BLaER1 treated with 17β-estradiol and CSF1 and Interleukin-3, amounts not matched to agents 10 nM and 100 nM (cell line): Measurements from ENCODE around the gene HMBS.

Experiments used
- H3K27ac ChIP-seq, 11 experiments: shearing (Covaris generic); formaldehyde crosslinking; 2 replicates each; pipeline ENCODE4 v1.8.1; 2022
- H3K27me3 ChIP-seq, 11 experiments: shearing (Covaris generic); formaldehyde crosslinking; 2 replicates each; pipeline ENCODE4 v1.8.1; 2022
- H3K36me3 ChIP-seq, 11 experiments: shearing (Covaris generic); formaldehyde crosslinking; 2 replicates each; pipeline ENCODE4 v1.8.1; 2022
- H3K4me1 ChIP-seq, 10 experiments: shearing (Covaris generic); formaldehyde crosslinking; 2 replicates each; pipeline ENCODE4 v1.8.1; 2022
- H3K4me2 ChIP-seq, 11 experiments: shearing (Covaris generic); formaldehyde crosslinking; 2 replicates each; pipeline ENCODE4 v1.8.1; 2022
- H3K4me3 ChIP-seq, 10 experiments: shearing (Covaris generic); formaldehyde crosslinking; 2 replicates each; pipeline ENCODE4 v1.8.1; 2022
- H3K9ac ChIP-seq, 11 experiments: shearing (Covaris generic); formaldehyde crosslinking; 2 replicates each; pipeline ENCODE4 v1.8.1; 2022
- H3K9me3 ChIP-seq, 11 experiments: shearing (Covaris generic); formaldehyde crosslinking; replicated peaks in 1 of 11; 2 replicates each; pipeline ENCODE4 v1.8.1; 2022
- H4K20me1 ChIP-seq, 11 experiments: shearing (Covaris generic); formaldehyde crosslinking; 2 replicates each; pipeline ENCODE4 v1.8.1; 2022
- Cebpa-rat ChIP-seq, 11 experiments: shearing (Covaris generic); IDR thresholded peaks; 2 replicates each; pipeline ENCODE4 v1.8.1; 2022

The HMBS gene

GRCh38 chr11:119111361-119111925 is 26.8 kb downstream of the HMBS start:
- Histone ChIP-seq H3K9ac (no peak overlapping the region), H3K27ac (no peak overlapping the region), H3K4me3 (no peak overlapping the region), H3K36me3 (peaks cover 49 to 69% (median 66%) of the 10 kb centered on the region in 11 experiments), H3K9me3 (no peaks in the 10 kb centered on the region), H3K27me3 (no peaks in the 10 kb centered on the region), H3K4me1 (peaks cover 29 to 60% (median 46%) of the 10 kb centered on the region in 10 experiments), H4K20me1 (peaks cover 0 to 34% (median 3%) of the 10 kb centered on the region in 11 experiments; a peak in 7 of 22 replicates), H3K4me2 (peak overlapping the region in 2 of 11 experiments; percentile 91 to 97; a peak in 2 of 22 replicates)
- TF ChIP-seq Cebpa-rat (IDR thresholded peaks at IDR 0.05) = no peak

- peaks cover 24 to 57% (median 41%) of the 10 kb centered on the region in 10 experiments for H3K4me1 ChIP-seq
- H3K27me3 ChIP-seq = no peaks in the 10 kb centered on the region
- no peak overlapping the region for H3K4me2 ChIP-seq
- H3K9me3 ChIP-seq = no peaks in the 10 kb centered on the region
- no peak overlapping the region for H3K4me3 ChIP-seq
- peaks cover 0 to 34% (median 3%) of the 10 kb centered on the region in 11 experiments; a peak in 7 of 22 replicates for H4K20me1 ChIP-seq
- peak overlapping the region in 1 of 11 experiments; percentile 9; a peak in 2 of 22 replicates for H3K9ac ChIP-seq
- H3K36me3 ChIP-seq = peaks cover 57 to 79% (median 76%) of the 10 kb centered on the region in 11 experiments
- no peak for TF ChIP-seq Cebpa-rat (IDR thresholded peaks at IDR 0.05)
- no peak overlapping the region for H3K27ac ChIP-seq
Measured at GRCh38 chr11:119112314-119113020, 27.8 kb downstream of the HMBS start.

DNA sequence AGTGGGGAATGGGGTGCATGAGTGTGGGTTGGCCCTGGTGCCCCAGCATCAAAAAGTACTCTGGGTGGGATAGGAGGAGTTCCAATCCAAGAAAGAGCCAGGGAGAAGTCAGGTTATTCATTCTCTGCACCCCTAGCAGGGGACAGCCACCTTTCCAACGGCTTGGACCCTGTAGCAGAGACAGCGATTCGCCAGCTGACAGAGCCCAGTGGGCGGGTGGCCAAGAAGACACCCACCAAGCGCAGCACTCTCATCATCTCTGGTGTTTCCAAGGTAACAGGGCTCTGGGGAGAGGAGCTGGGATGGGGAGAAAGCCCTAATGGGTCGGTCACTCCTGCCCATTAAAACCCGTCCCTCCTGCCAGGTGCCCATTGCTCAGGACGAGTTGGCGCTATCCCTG is 29.0 kb downstream of the HMBS start:
- H3K9me3 ChIP-seq = no peaks in the 10 kb centered on the region
- H3K4me2 ChIP-seq = no peak overlapping the region
- H3K27ac ChIP-seq = no peak overlapping the region
- H4K20me1 ChIP-seq = peaks cover 0 to 29% (median 0%) of the 10 kb centered on the region in 11 experiments; a peak in 6 of 22 replicates
- no peak overlapping the region for H3K9ac ChIP-seq
- H3K27me3 ChIP-seq = no peaks in the 10 kb centered on the region
- H3K36me3 ChIP-seq = peaks cover 63 to 89% (median 83%) of the 10 kb centered on the region in 11 experiments
- no peak overlapping the region for H3K4me3 ChIP-seq
- peaks cover 15 to 51% (median 32%) of the 10 kb centered on the region in 10 experiments for H3K4me1 ChIP-seq
- TF ChIP-seq Cebpa-rat (IDR thresholded peaks at IDR 0.05) = no peak

DNA sequence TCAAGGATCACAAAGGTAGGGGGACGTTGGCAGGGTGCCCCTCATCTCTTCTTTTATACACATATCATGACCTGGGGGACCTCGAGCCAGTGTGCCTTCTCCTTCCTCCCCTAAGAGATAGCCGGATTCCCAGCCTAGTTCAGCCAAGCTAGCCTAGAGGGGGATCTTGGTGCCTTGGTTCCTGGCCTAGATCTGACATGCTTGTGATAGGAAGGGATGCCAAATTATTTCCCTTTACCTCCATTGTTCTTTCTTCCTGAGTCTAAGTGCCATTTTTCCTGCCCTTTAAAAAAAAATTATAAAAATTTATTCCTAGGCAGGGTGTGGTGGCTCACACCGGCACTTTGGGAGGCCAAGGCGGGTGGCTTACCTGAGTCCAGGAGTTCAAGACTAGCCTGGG is 29.7 kb downstream of the HMBS start:
- Histone ChIP-seq H3K36me3 (peaks cover 63 to 89% (median 83%) of the 10 kb centered on the region in 11 experiments), H3K27ac (no peak overlapping the region), H4K20me1 (peaks cover 0 to 22% (median 0%) of the 10 kb centered on the region in 11 experiments; a peak in 5 of 22 replicates), H3K4me3 (no peak overlapping the region), H3K9ac (no peak overlapping the region), H3K9me3 (no peaks in the 10 kb centered on the region), H3K4me2 (peak overlapping the region in 2 of 11 experiments; percentile 49 to 59; a peak in 2 of 22 replicates), H3K4me1 (peaks cover 9 to 45% (median 25%) of the 10 kb centered on the region in 10 experiments), H3K27me3 (no peaks in the 10 kb centered on the region)
- no peak for TF ChIP-seq Cebpa-rat (IDR thresholded peaks at IDR 0.05)

DNA sequence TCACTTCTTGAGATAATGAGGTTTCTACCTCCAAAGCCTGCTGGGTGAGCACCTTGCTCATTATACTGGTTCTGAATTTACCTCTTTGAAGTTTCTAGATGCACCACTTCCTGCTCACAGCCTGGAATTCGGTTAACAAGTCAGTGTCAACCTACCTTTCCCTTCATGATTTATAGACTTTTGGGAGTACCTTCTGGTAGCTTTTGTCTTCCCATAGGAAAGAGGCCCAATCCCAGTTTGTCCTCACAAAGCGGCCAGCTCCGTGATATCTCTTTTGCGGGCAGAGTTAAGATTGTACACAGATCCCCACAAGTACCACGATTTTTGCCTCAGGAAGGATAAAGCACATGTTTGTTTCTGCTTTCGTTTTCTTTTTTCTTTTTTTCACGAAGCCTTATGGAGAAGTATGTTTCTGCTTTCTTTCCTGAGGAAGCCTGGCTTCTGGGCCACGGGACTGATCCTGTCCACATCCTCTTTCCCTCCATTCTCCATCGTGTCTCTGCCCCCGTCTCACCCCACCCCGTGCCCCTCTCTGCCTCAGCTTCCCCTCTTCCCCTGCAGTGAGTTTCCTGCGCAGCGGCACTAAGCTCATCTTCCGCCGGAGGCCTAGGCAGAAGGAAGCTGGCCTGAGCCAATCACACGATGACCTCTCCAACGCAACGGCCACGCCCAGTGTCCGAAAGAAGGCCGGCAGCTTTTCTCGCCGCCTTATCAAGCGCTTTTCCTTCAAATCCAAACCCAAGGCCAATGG is 31.0 kb downstream of the HMBS start:
- H3K27me3 ChIP-seq = no peaks in the 10 kb centered on the region
- H3K27ac ChIP-seq = peak overlapping the region in 8 of 11 experiments; percentile 27 to 56 (median 48); a peak in 15 of 22 replicates
- no peak overlapping the region for H3K4me3 ChIP-seq
- H3K36me3 ChIP-seq = peaks cover 60 to 76% (median 74%) of the 10 kb centered on the region in 11 experiments
- no peaks in the 10 kb centered on the region for H3K9me3 ChIP-seq
- H4K20me1 ChIP-seq = peaks cover 0 to 11% (median 0%) of the 10 kb centered on the region in 11 experiments; a peak in 3 of 22 replicates
- H3K4me2 ChIP-seq = peak overlapping the region in 7 of 11 experiments; percentile 7 to 59 (median 49); a peak in 13 of 22 replicates
- H3K4me1 ChIP-seq = peaks cover 7 to 37% (median 20%) of the 10 kb centered on the region in 10 experiments
- H3K9ac ChIP-seq = peak overlapping the region in 9 of 11 experiments; percentile 10 to 33 (median 24); a peak in 3 of 22 replicates
- no peak for TF ChIP-seq Cebpa-rat (IDR thresholded peaks at IDR 0.05)

DNA sequence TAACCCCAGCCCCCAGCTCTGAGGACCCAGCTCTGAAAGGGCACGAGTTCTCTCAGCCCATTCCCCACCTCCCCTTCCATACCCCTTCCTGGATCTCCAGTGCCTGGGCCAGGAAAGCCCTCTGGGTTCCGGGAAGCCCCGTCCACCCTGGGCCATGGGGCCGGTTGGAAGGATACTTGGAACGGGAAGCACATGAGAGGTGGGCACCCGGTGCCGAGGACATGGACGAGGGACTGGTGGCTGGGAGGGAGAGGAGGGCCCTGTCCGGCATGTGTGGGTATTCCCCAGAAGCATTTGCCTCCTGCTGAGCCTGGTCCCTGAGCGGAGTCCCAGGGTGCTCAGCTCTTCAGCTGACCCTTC is 31.5 kb downstream of the HMBS start:
- Histone ChIP-seq H3K4me2 (peak overlapping the region in 3 of 11 experiments; percentile 49 to 59 (median 50); a peak in 6 of 22 replicates), H3K9ac (0 out of 22 replicates have a peak overlapping the region, but pooled peaks of 1 of the 11 experiments have one; percentile 19), H3K9me3 (no peaks in the 10 kb centered on the region), H3K4me3 (no peak overlapping the region), H3K36me3 (peaks cover 54 to 71% (median 68%) of the 10 kb centered on the region in 11 experiments), H3K4me1 (peaks cover 10 to 35% (median 23%) of the 10 kb centered on the region in 10 experiments), H3K27me3 (no peaks in the 10 kb centered on the region), H3K27ac (peak overlapping the region in 6 of 11 experiments; percentile 24 to 56 (median 50); a peak in 9 of 22 replicates), H4K20me1 (peaks cover 0 to 5% (median 0%) of the 10 kb centered on the region in 11 experiments; a peak in 1 of 22 replicates)
- TF ChIP-seq Cebpa-rat (IDR thresholded peaks at IDR 0.05) = no peak

- H3K36me3 ChIP-seq = peaks cover 50 to 67% (median 65%) of the 10 kb centered on the region in 11 experiments
- no peak for TF ChIP-seq Cebpa-rat (IDR thresholded peaks at IDR 0.05)
Measured at GRCh38 chr11:119116601-119117000, 31.9 kb downstream of the HMBS start.

DNA sequence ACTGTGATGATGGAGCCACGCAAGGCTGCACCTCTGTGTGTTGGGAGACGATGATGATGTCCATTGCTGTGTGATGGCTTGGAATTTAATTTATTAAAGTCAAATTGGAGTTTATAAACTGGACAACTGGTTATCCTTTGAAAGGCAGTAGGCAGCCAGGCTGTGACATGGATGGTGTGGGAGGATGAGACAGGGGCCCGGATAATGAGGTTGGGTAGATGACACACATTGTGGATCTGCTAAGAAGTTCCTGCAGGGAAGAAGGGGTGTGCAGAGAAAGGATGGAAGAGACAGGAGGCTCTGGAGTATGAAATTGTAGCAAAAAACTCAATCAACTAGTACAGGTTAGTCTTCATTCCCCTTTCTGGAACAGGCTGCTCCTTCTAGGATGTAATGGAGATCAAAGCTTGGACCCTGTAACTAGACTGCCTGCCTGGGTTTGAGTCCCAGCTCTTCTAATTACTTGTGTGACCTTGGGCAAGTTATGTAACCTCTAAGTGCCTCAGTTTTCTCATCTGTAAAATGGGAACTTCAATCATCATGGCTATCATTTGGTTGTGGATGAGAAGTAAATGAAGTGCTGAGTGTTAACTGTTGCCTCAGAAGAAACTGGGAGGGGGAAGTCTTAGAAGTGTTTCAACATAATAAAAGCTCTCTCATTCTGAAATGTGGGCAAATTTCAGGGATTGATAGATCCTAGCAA is 32.5 kb downstream of the HMBS start:
- no peak overlapping the region for H3K9ac ChIP-seq
- H3K36me3 ChIP-seq = peaks cover 46 to 61% (median 59%) of the 10 kb centered on the region in 11 experiments
- no peak for TF ChIP-seq Cebpa-rat (IDR thresholded peaks at IDR 0.05)
- no peaks in the 10 kb centered on the region for H3K9me3 ChIP-seq
- peaks cover 0 to 6% (median 2%) of the 10 kb centered on the region in 11 experiments; a peak in 7 of 22 replicates for H4K20me1 ChIP-seq
- H3K27me3 ChIP-seq = no peaks in the 10 kb centered on the region
- H3K4me3 ChIP-seq = no peak overlapping the region
- H3K27ac ChIP-seq = no peak overlapping the region
- no peak overlapping the region for H3K4me2 ChIP-seq
- H3K4me1 ChIP-seq = peaks cover 13 to 33% (median 24%) of the 10 kb centered on the region in 10 experiments

More at GRCh38 chr11:119116601-119117000, 31.9 kb downstream of the HMBS start:
- peaks cover 10 to 33% (median 23%) of the 10 kb centered on the region in 10 experiments for H3K4me1 ChIP-seq
- peaks cover 0 to 1% (median 0%) of the 10 kb centered on the region in 11 experiments; a peak in 1 of 22 replicates for H4K20me1 ChIP-seq
- H3K9ac ChIP-seq = no peak overlapping the region
- H3K27ac ChIP-seq = peak overlapping the region in 1 of 11 experiments; percentile 49; a peak in 1 of 22 replicates
- H3K27me3 ChIP-seq = no peaks in the 10 kb centered on the region
- H3K4me3 ChIP-seq = no peak overlapping the region
- no peaks in the 10 kb centered on the region for H3K9me3 ChIP-seq
- peak overlapping the region in 1 of 11 experiments; percentile 59; a peak in 1 of 22 replicates for H3K4me2 ChIP-seq
